K562 (cell line): ENCODE data around the gene DSP. TPM values are rescaled to one million over a fixed set of nuclear protein-coding genes. Genes with fewer than 3 reads are reported as not detected.

Experiments
- ATAC-seq: fragments of 200-7000 bp; cut with Tn5 transposase; 3 replicates; pipeline ENCODE4 v1.9.1; 2020; ENCODE audit warnings: moderate library complexity
- BruUV-seq: library from RNA; stranded (reverse); fragments of 400-500 nt; replicated peaks from 2 replicates; lab custom pipeline; 2021; lab: Mats Ljungman, UMichigan
- CTCF ChIA-PET: fragments of 300-600 bp; formaldehyde crosslinking; extraction: SDS; loops from one replicate; lab custom pipeline; 2021; ENCODE audit warnings: low intra/inter-chr PET ratio; lab: Yijun Ruan, JAX
- POLR2A ChIA-PET: fragments of 300-600, 350-650 bp; sonication (Branson Sonifier 250); formaldehyde crosslinking; extraction: SDS; loops from one replicate; lab custom pipeline; 2021; ENCODE audit warnings: antibody characterized with exemption, inconsistent platforms; lab: Yijun Ruan, JAX
- DNase-seq, 4 experiments: peaks; one replicate each; pipeline versions ENCODE4 v3.0.0 to v3.0.0-alpha.2; 2011 to 2018; ENCODE audit warnings: low spot score in 3 of 4, mixed read lengths in 3 of 4; ENCODE audit errors: extremely low read depth in 1 of 4
- FAIRE-seq: peaks from 2 replicates; lab custom pipeline; 2011; peaks lifted over from hg19 to GRCh38; lab: Jason Lieb, UNC
- H2AFZ ChIP-seq: 2 replicates; pipeline ENCODE4 v1.6.0; 2011; ENCODE audit warnings: low read depth, low read length, control low read depth, inconsistent platforms
- H3K27ac ChIP-seq: fragments of 200-600 bp; 3 replicates; pipeline ENCODE4 v1.8.0; 2011; ENCODE audit warnings: low read depth, mild to moderate bottlenecking, control low read depth, inconsistent platforms, low read length, moderate library complexity, mixed read lengths; ENCODE audit errors: extremely low read depth
- H3K27me3 ChIP-seq, 2 experiments: fragments of 300-600 bp in 1 of 2; 2 replicates in 1 of 2; 3 replicates in 1 of 2; pipeline versions ENCODE4 v1.6.0 to v1.8.0; 2011; ENCODE audit warnings: inconsistent platforms in 2 of 2, low read length in 2 of 2, mild to moderate bottlenecking in 1 of 2, mixed read lengths in 1 of 2, moderate library complexity in 1 of 2; ENCODE audit not compliant: control insufficient read depth in 2 of 2, insufficient read depth in 2 of 2
- H3K36me3 ChIP-seq: fragments of 300-600 bp; 3 replicates; pipeline ENCODE4 v1.8.0; 2011; ENCODE audit warnings: mild to moderate bottlenecking, low read length, inconsistent platforms; ENCODE audit not compliant: control insufficient read depth, insufficient read depth
- H3K4me1 ChIP-seq, 2 experiments: fragments of 200-600 bp in 1 of 2; replicated peaks in 1 of 2; 2 replicates in 1 of 2; 3 replicates in 1 of 2; pipeline versions ENCODE4 v1.5.1 to v1.8.0; 2011; ENCODE audit warnings: inconsistent platforms in 2 of 2, low read length in 2 of 2, mild to moderate bottlenecking in 1 of 2, mixed read lengths in 1 of 2, moderate library complexity in 1 of 2; ENCODE audit not compliant: control insufficient read depth in 2 of 2, insufficient read depth in 2 of 2
- H3K4me2 ChIP-seq: 2 replicates; pipeline ENCODE4 v1.6.1; 2011; ENCODE audit warnings: low read length, control low read depth, inconsistent platforms, mixed read lengths; ENCODE audit not compliant: insufficient read depth
- H3K4me3 ChIP-seq: fragments of 200-600 bp; sonication (generic), shearing (Covaris generic); 2 replicates; pipeline ENCODE4 v1.5.1; 2016; ENCODE audit warnings: control low read depth, inconsistent platforms
- H3K79me2 ChIP-seq: fragments of 200-600 bp; 3 replicates; pipeline ENCODE4 v1.8.0; 2011; ENCODE audit warnings: low read length, inconsistent platforms; ENCODE audit not compliant: control insufficient read depth, insufficient read depth
- H3K9ac ChIP-seq, 2 experiments: 2 replicates each; pipeline versions ENCODE4 v1.6.0 to v1.6.1; 2011; ENCODE audit warnings: low read depth in 2 of 2, low read length in 2 of 2, control low read depth in 1 of 2, inconsistent platforms in 1 of 2, mild to moderate bottlenecking in 1 of 2, mixed read lengths in 1 of 2; ENCODE audit not compliant: insufficient read depth in 1 of 2
- H3K9me1 ChIP-seq: one replicate; pipeline ENCODE4 v1.6.0; 2011; ENCODE audit warnings: inconsistent platforms, mild to moderate bottlenecking, low read length, moderate library complexity; ENCODE audit not compliant: control insufficient read depth, insufficient read depth
- H3K9me3 ChIP-seq: replicated peaks from 2 replicates; pipeline ENCODE4 v1.5.1; 2011; ENCODE audit warnings: low read depth, low read length, inconsistent platforms; ENCODE audit not compliant: control insufficient read depth, insufficient read depth
- H4K20me1 ChIP-seq: replicated peaks from 2 replicates; pipeline ENCODE4 v1.6.1; 2011; ENCODE audit warnings: low read length, inconsistent platforms, mixed read lengths; ENCODE audit not compliant: control insufficient read depth, insufficient read depth
- ATF7 ChIP-seq: fragments of 450-650 bp; IDR thresholded peaks from 2 replicates; pipeline ENCODE4 v1.7.1; 2014; ENCODE audit warnings: mild to moderate bottlenecking, moderate library complexity
- CBFA2T2 ChIP-seq: fragments of 450-650 bp; conservative IDR thresholded peaks from 2 replicates; pipeline ENCODE4 v1.6.1; 2017; ENCODE audit warnings: mild to moderate bottlenecking
- CSDE1 ChIP-seq, 2 experiments: fragments of 450-650 bp; IDR thresholded peaks; 2 replicates each; pipeline ENCODE4 v1.6.1; 2016; ENCODE audit warnings: mild to moderate bottlenecking in 1 of 2
- GATA2 ChIP-seq: sonication (generic); formaldehyde crosslinking; IDR thresholded peaks from 2 replicates; pipeline ENCODE4 v1.4.0; 2020; ENCODE audit warnings: mild to moderate bottlenecking, missing genetic modification reagents
- KAT7 ChIP-seq: sonication (generic); formaldehyde crosslinking; IDR thresholded peaks from 2 replicates; pipeline ENCODE4 v1.8.0; 2022; ENCODE audit warnings: missing genetic modification reagents, mild to moderate bottlenecking, borderline replicate concordance
- MAFF ChIP-seq: IDR thresholded peaks from 2 replicates; pipeline ENCODE4 v1.6.1; 2012; ENCODE audit warnings: low read length, improper control_type of control experiment
- MLX ChIP-seq, 2 experiments: fragments of 450-650 bp in 1 of 2; sonication (generic) in 1 of 2; formaldehyde crosslinking; conservative IDR thresholded peaks; 2 replicates each; pipeline versions ENCODE4 v1.4.0 to v1.8.1; 2020 to 2022; ENCODE audit warnings: mild to moderate bottlenecking in 1 of 2, missing genetic modification reagents in 1 of 2
- SREBF2 ChIP-seq: sonication (generic); formaldehyde crosslinking; IDR thresholded peaks from 2 replicates; pipeline ENCODE4 v1.4.0; 2020; ENCODE audit warnings: mild to moderate bottlenecking, missing genetic modification reagents
- ZFX ChIP-seq: sonication (generic); formaldehyde crosslinking; IDR thresholded peaks from 2 replicates; pipeline ENCODE4 v1.8.0; 2022; ENCODE audit warnings: mild to moderate bottlenecking, missing genetic modification reagents, moderate library complexity
- ZNF217 ChIP-seq: sonication (generic); formaldehyde crosslinking; IDR thresholded peaks from 2 replicates; pipeline ENCODE4 v1.8.0; 2022; ENCODE audit warnings: mild to moderate bottlenecking, missing genetic modification reagents
- ZNF263 ChIP-seq: sonication (generic); formaldehyde crosslinking; IDR thresholded peaks from 2 replicates; pipeline ENCODE4 v1.8.0; 2022; ENCODE audit warnings: mild to moderate bottlenecking, missing genetic modification reagents, borderline replicate concordance
- ZNF408 ChIP-seq: fragments of 250-450 bp; sonication (Bioruptor Pico); IDR thresholded peaks from 2 replicates; pipeline ENCODE4 v1.4.0; 2020; ENCODE audit warnings: low read depth, mild to moderate bottlenecking, moderate library complexity
- ZNF586 ChIP-seq: fragments of 450-650 bp; formaldehyde crosslinking; conservative IDR thresholded peaks from 2 replicates; pipeline ENCODE4 v1.4.0; 2020; ENCODE audit warnings: mild to moderate bottlenecking, moderate library complexity
- ZNF785 ChIP-seq: fragments of 250-450 bp; sonication (Bioruptor Pico); IDR thresholded peaks from 2 replicates; pipeline ENCODE4 v1.4.0; 2020; ENCODE audit warnings: mild to moderate bottlenecking
- ZSCAN29 ChIP-seq: fragments of 450-650 bp; IDR thresholded peaks from 2 replicates; pipeline ENCODE4 v1.6.1; 2017
- WGBS: fragments of 100-300 bp; shearing (Covaris generic); methylation state at CpG from one replicate; pipeline ENCODE4 v1.1.6; 2016; ENCODE audit warnings: low coverage, mixed read lengths; ENCODE audit not compliant: insufficient coverage; ENCODE audit errors: missing lambda C conversion rate; 5-methylcytosine and 5-hydroxymethylcytosine counted together
- in situ Hi-C: fragments of 300-500 bp; cut with MboI; formaldehyde crosslinking; loops from 4 replicates; pipeline ENCODE4 v1.15.0; 2018; ENCODE audit warnings: inconsistent platforms, mixed read lengths
- intact Hi-C: fragments of 100-400 bp; cut with micrococcal nuclease; formaldehyde crosslinking; loops from 2 replicates; pipeline ENCODE4 v1.14.2; 2022
- polyA plus RNA-seq, 8 experiments: library from polyadenylated mRNA; depleted of rRNA in 4 of 8; stranded (reverse) in 5 of 8; unstranded in 3 of 8; fragments of >200 nt; fragmentation: Nextera tagmentation in 2 of 8; fragmentation: Illumina TruSeq in 1 of 8; extraction: Ambion mirVana in 2 of 8; extraction: Trizol in 1 of 8; gene quantifications; 2 replicates each; pipeline versions ENCODE4 v1.2.1 to v1.2.3, GENCODE V29; 2011 to 2014; ENCODE audit warnings: inconsistent platforms in 1 of 8, missing spikeins in 1 of 8
- total RNA-seq, 7 experiments: library from RNA; depleted of rRNA in 6 of 7; stranded (reverse); fragments of >200 nt in 6 of 7; fragmentation: Illumina TruSeq in 2 of 7; extraction: Trizol in 2 of 7; gene quantifications; 2 replicates each; pipeline versions ENCODE4 v1.2.1 to v1.2.3, GENCODE V29; 2011 to 2021; ENCODE audit warnings: low replicate concordance in 1 of 7

Gene DSP
- total and polyA plus RNA-seq, 9 of the 15 experiments (the other 6 are each of a cell fraction or from before 2014, with no cell fraction given) = under 0.01 to 0.24 (median 0.03) TPM; not detected in 2

GRCh38 chr6:7587631-7588100 is 46.2 kb downstream of the DSP start:
- ChIA-PET CTCF (no interaction called here), POLR2A (interaction anchor here (0.7 kb wide), 2 partner anchors 484 to 838 kb away, joined by 3 to 4 read pairs; no protein-coding TSS in a partner anchor)
- 0 out of 2 replicates have a peak, but pooled peaks cover 2% of the 10 kb centered on the region for H3K9me3 ChIP-seq
- peak in 1 of 4 experiments; percentile 25 for DNase-seq
- ATAC-seq = no peak
- no TSS peak for BruUV-seq
- intact Hi-C loops = no loop called here
- peaks cover 27% of the 10 kb centered on the region for H3K79me2 ChIP-seq
- peaks cover 8 to 15% of the 10 kb centered on the region in 2 experiments; a peak in 4 of 5 replicates for H3K4me1 ChIP-seq
- H3K4me2 ChIP-seq = no peak overlapping the region
- H3K27me3 ChIP-seq = peaks cover 7 to 30% of the 10 kb centered on the region in 2 experiments; a peak in 4 of 5 replicates
- no peak for FAIRE-seq
- WGBS = 36% methylated on average over 3 of the region's 3 CpGs
- no peak overlapping the region for H3K4me3 ChIP-seq
- H3K9ac ChIP-seq = no peak overlapping the region
- no peak overlapping the region for H2AFZ ChIP-seq
- peaks cover 7% of the 10 kb centered on the region; the same call in 2 of the 3 replicates for H3K36me3 ChIP-seq
- H3K27ac ChIP-seq = no peak overlapping the region
- H4K20me1 ChIP-seq = peaks cover 10% of the 10 kb centered on the region
- TF ChIP-seq MLX (CRISPR knock-in tag; conservative IDR thresholded peaks at IDR 0.05) = no peak
- no peak for TF ChIP-seq CBFA2T2
- no peak for TF ChIP-seq ZNF586
- no peak for TF ChIP-seq MAFF
- TF ChIP-seq SREBF2 (CRISPR knock-in tag) = 0 out of 2 replicates have a peak, but pooled peaks have one; percentile 42
- no peak for TF ChIP-seq ZNF408
- no peak for TF ChIP-seq ZNF263 (CRISPR knock-in tag)
- no peak for TF ChIP-seq ZNF785 (CRISPR knock-in tag)
- 0 out of 2 replicates have a peak, but pooled peaks have one; percentile 46 for TF ChIP-seq ATF7
- TF ChIP-seq ZSCAN29 = no peak
- no peak for TF ChIP-seq ZNF217 (CRISPR knock-in tag)
- TF ChIP-seq CSDE1 (IDR thresholded peaks at IDR 0.05) = no peak
- no peak for TF ChIP-seq ZFX
- TF ChIP-seq KAT7 = no peak
- peak; percentile 28; the same call in 1 of the 2 replicates for TF ChIP-seq GATA2 (CRISPR knock-in tag)
- H3K9me1 ChIP-seq = no peaks in the 10 kb centered on the region
- in situ Hi-C loops = no loop called here
